Thoracic aorta (tissue), 2 donors: ENCODE data around the gene KLRK1. TPM values are rescaled to one million over a fixed set of nuclear protein-coding genes. Genes with fewer than 3 reads are reported as not detected.
A peak's percentile ranks its signal among the peaks of the same experiment; 100 is the strongest.
"Not testable (repeated sequence)": the region's sequence is repeated elsewhere in the genome, so short reads cannot be mapped to it uniquely, and the experiment has no call there.

Source experiments
- ATAC-seq: fragments of 150-250 bp; one replicate; pipeline ENCODE4 v1.8.0; 2017; ENCODE audit warnings: low read depth; ENCODE audit not compliant: insufficient number of reproducible peaks, low FRiP score
- DNase-seq: peaks from one replicate; pipeline ENCODE4 v3.0.0-alpha.2; 2020; ENCODE audit warnings: low spot score
- H3K27ac ChIP-seq, 2 donors: fragments of 200-600 bp; sonication (generic); 1 replicate in 1 of 2; 2 replicates in 1 of 2; pipeline ENCODE4 v1.5.1; 2016; ENCODE audit warnings: mild to moderate bottlenecking in 2 of 2, moderate library complexity in 2 of 2
- H3K27me3 ChIP-seq: fragments of 200-600 bp; sonication (generic); replicated peaks from 2 replicates; pipeline ENCODE4 v1.6.0; 2016; ENCODE audit warnings: mild to moderate bottlenecking; ENCODE audit not compliant: insufficient read depth
- H3K36me3 ChIP-seq: fragments of 200-600 bp; sonication (generic); one replicate; pipeline ENCODE4 v1.5.1; 2016
- H3K4me1 ChIP-seq, 2 donors: fragments of 200-600 bp; sonication (generic); 1 replicate in 1 of 2; 2 replicates in 1 of 2; pipeline versions ENCODE4 v1.5.1 to v1.6.0; 2016; ENCODE audit warnings: low read depth in 2 of 2, mild to moderate bottlenecking in 1 of 2; ENCODE audit not compliant: control insufficient read depth in 1 of 2
- H3K4me3 ChIP-seq: fragments of 200-600 bp; sonication (generic); 2 replicates; pipeline ENCODE4 v1.5.1; 2016; ENCODE audit warnings: mild to moderate bottlenecking
- H3K9me3 ChIP-seq: fragments of 200-600 bp; sonication (generic); 2 replicates; pipeline ENCODE4 v1.5.1; 2016
- CTCF ChIP-seq: fragments of 200-600 bp; sonication (generic); IDR thresholded peaks from one replicate; pipeline ENCODE4 v1.5.1; 2019; ENCODE audit warnings: antibody characterized with exemption
- total RNA-seq, 2 donors: library from RNA; depleted of rRNA; stranded (reverse); fragments of >200 nt; gene quantifications; one replicate each; pipeline versions ENCODE4 v1.1.0 to v1.2.3, GENCODE V29; 2016

The KLRK1 gene
- 1 to 10 TPM; 1.2 to 4.5 TPM for total RNA-seq

GRCh38 chr12:10389904-10390303 is at the start of gene KLRK1:
TSS of gene KLRK1 (minus strand) at chr12:10390041. CDS start at chr12:10388810, 1,231 bp downstream.
- Histone ChIP-seq H3K27ac (no peak within 1 kb of the TSS), H3K9me3 (no peaks in the 10 kb centered on the region), H3K4me3 (peak within 1 kb of the TSS; percentile 3), H3K36me3 (no peaks in the 10 kb centered on the region), H3K4me1 (peaks cover 3 to 4% of the 10 kb centered on the region in 2 donors), H3K27me3 (no peaks in the 10 kb centered on the region)
- DNase-seq (no peak), ATAC-seq (no peak)
- no peak for TF ChIP-seq CTCF

DNA sequence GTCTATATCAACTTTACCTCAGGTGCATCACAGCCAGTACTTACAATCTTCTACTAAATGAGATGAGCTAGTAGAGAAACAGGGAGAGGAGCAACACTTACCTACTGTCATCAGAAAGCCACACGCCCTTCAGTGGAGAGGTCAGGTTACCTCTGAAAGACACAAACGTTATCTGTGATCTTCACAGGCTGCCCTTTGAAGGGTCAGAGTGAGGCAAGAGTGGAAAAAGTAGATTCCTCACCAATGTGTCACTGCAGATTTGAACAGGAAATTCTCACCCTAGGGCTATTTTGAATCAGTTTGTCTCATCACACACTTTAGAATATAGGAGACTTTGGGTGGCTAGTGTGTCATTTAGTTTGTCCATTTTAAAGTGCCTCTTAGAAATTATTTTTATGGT is 47.8 kb upstream of the KLRK1 start:
- H3K4me1 ChIP-seq, H3K27me3 ChIP-seq, DNase-seq, ATAC-seq, H3K36me3 ChIP-seq, H3K4me3 ChIP-seq, H3K27ac ChIP-seq, H3K9me3 ChIP-seq: not testable (repeated sequence)

GRCh38 chr12:10435816-10436215 is 46.0 kb upstream of the KLRK1 start, which contains the start of gene KLRC2:
TSS of gene KLRC2 (minus strand) at chr12:10436010. CDS start at chr12:10435986, 24 bp downstream.
- not testable (repeated sequence) for H3K27me3 ChIP-seq, H3K4me3 ChIP-seq, H3K27ac ChIP-seq, H3K36me3 ChIP-seq, ATAC-seq, H3K9me3 ChIP-seq, DNase-seq, H3K4me1 ChIP-seq

DNA sequence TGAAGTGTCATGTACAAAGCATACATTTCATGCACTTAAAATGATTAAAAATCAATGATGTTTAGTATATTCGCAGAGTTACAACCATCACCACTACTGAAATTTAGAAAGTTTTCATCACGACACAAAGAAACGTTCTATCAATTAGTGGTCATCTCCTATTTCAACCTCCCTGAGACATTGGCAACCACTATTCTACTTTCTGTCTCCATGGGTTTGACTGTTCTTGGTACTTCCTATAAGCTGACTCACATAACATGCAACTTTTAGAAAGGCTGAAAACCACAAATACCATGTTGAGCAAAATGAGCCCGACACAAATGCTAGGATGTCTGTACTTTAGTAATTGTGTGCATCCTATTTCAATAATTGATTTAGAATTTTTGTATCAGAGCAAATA is 40.8 kb upstream of the KLRK1 start:
- not testable (repeated sequence) for ATAC-seq, H3K27me3 ChIP-seq, H3K9me3 ChIP-seq, H3K4me3 ChIP-seq, DNase-seq, H3K27ac ChIP-seq, H3K36me3 ChIP-seq, H3K4me1 ChIP-seq

DNA sequence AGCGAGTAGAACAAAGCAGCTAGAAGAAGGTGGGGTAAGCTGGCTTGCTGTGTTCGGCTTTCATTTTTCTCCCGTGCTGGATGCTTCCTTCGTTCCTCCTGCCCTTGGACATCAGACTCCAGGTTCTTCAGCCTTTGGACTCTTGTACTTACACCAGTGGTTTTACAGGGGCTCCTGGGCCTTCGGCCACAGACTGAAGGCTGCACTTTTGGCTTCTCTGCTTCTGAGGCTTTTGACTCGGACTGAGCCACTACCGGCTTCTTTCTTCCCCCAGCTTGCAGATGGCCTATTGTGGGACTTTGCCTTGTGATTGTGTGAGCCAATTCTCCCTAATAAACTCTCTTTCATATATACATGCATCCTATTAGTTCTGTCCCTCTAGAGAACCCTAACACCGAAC is 36.1 kb upstream of the KLRK1 start:
- not testable (repeated sequence) for H3K4me3 ChIP-seq, H3K4me1 ChIP-seq, H3K27ac ChIP-seq, H3K36me3 ChIP-seq, H3K27me3 ChIP-seq, DNase-seq, H3K9me3 ChIP-seq, ATAC-seq

GRCh38 chr12:10424260-10424899 is 34.5 kb upstream of the KLRK1 start:
- not testable (repeated sequence) for DNase-seq, H3K27me3 ChIP-seq, H3K36me3 ChIP-seq, H3K4me1 ChIP-seq, H3K4me3 ChIP-seq, H3K9me3 ChIP-seq, H3K27ac ChIP-seq, ATAC-seq

DNA sequence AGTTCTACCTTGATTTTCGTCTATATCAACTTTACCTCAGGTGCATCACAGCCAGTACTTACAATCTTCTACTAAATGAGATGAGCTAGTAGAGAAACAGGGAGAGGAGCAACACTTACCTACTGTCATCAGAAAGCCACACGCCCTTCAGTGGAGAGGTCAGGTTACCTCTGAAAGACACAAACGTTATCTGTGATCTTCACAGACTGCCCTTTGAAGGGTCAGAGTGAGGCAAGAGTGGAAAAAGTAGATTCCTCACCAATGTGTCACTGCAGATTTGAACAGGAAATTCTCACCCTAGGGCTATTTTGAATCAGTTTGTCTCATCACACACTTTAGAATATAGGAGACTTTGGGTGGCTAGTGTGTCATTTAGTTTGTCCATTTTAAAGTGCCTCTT is 32.3 kb upstream of the KLRK1 start:
- not testable (repeated sequence) for H3K27ac ChIP-seq, H3K4me3 ChIP-seq, H3K9me3 ChIP-seq, ATAC-seq, H3K36me3 ChIP-seq, H3K4me1 ChIP-seq, DNase-seq, H3K27me3 ChIP-seq

DNA sequence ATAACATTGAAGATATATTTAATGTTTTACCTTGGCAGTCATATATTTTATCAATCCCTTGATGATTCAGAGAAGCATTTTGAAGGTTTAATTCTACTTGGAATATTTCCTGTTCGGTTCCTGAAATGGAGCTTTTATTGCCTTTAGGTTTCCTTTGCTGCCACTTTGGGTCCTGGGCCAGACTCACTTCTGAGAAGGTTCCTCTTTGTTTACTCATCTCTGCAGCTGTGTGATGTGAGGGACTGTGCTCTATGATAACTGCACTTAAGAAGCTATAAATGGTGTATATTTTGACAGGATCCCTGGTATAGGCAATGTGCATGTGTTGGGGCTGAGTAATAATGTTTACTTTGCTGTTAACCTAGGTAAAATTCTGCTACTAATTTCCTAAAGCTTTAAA is 30.5 kb upstream of the KLRK1 start, which contains the start of gene KLRC3:
Gene KLRC3, minus strand, starts transcription at position 262 of the 400 bp plus-strand sequence. Its CDS starts 45 bp downstream, at position 217.
- H3K27ac ChIP-seq, H3K9me3 ChIP-seq, H3K4me3 ChIP-seq, DNase-seq, H3K36me3 ChIP-seq, H3K4me1 ChIP-seq, ATAC-seq, H3K27me3 ChIP-seq: not testable (repeated sequence)
